Smooth muscle cell (in vitro differentiated cells): ENCODE measurements around the gene PRR19. TPM values are rescaled to one million over a fixed set of nuclear protein-coding genes. Genes with fewer than 3 reads are reported as not detected.

Experiments used
- DNase-seq: peaks from one replicate; lab custom pipeline; 2025; ENCODE audit not compliant: unreplicated experiment; lab: John Stamatoyannopoulos, UW
- H2AFZ ChIP-seq: fragments of 200-600 bp; sonication (generic); 2 replicates; pipeline ENCODE4 v1.6.0; 2016; ENCODE audit warnings: antibody characterized with exemption, low read depth, mild to moderate bottlenecking
- H3F3A ChIP-seq: fragments of 200-600 bp; sonication (generic); 2 replicates; pipeline ENCODE4 v1.6.0; 2017; ENCODE audit warnings: antibody characterized with exemption, low read depth
- H3K27ac ChIP-seq: fragments of 200-600 bp; sonication (generic); 2 replicates; pipeline ENCODE4 v1.5.1; 2016; ENCODE audit warnings: low read depth, mild to moderate bottlenecking
- H3K27me3 ChIP-seq: fragments of 200-600 bp; sonication (generic); 2 replicates; pipeline ENCODE4 v1.6.1; 2016; ENCODE audit warnings: low read depth, mild to moderate bottlenecking
- H3K36me3 ChIP-seq: fragments of 200-600 bp; sonication (generic); 2 replicates; pipeline ENCODE4 v1.5.1; 2016; ENCODE audit warnings: low read depth
- H3K4me1 ChIP-seq: fragments of 200-600 bp; sonication (generic); 2 replicates; pipeline ENCODE4 v1.5.1; 2016; ENCODE audit warnings: low read depth
- H3K4me2 ChIP-seq: fragments of 200-600 bp; sonication (generic); 2 replicates; pipeline ENCODE4 v1.6.0; 2016; ENCODE audit warnings: mild to moderate bottlenecking
- H3K4me3 ChIP-seq: fragments of 200-600 bp; sonication (generic); 2 replicates; pipeline ENCODE4 v1.5.1; 2016; ENCODE audit warnings: mild to moderate bottlenecking
- H3K79me2 ChIP-seq: fragments of 200-600 bp; sonication (generic); 2 replicates; pipeline ENCODE4 v1.6.0; 2016; ENCODE audit warnings: low read depth, mild to moderate bottlenecking
- H3K9ac ChIP-seq: fragments of 200-600 bp; sonication (generic); 2 replicates; pipeline ENCODE4 v1.6.0; 2016; ENCODE audit warnings: low read depth
- H3K9me3 ChIP-seq: fragments of 200-600 bp; sonication (generic); replicated peaks from 2 replicates; pipeline ENCODE4 v1.5.1; 2016; ENCODE audit warnings: low read depth
- H4K20me1 ChIP-seq: fragments of 200-600 bp; sonication (generic); 2 replicates; pipeline ENCODE4 v1.6.0; 2016; ENCODE audit warnings: low read depth
- WGBS: methylation state at CpG from one replicate; pipeline ENCODE4 v1.1.7; 2016; ENCODE audit warnings: low lambda C conversion rate; 5-methylcytosine and 5-hydroxymethylcytosine counted together
- polyA plus RNA-seq: library from polyadenylated mRNA; unstranded; fragments of >200 nt; fragmentation: Nextera tagmentation; extraction: Ambion mirVana; gene quantifications from 2 replicates; pipeline ENCODE4 v1.2.1, GENCODE V29; 2016
- total RNA-seq: library from RNA; depleted of rRNA; stranded (reverse); fragments of >200 nt; gene quantifications from 2 replicates; pipeline ENCODE4 v1.2.3, GENCODE V29; 2014
- TF ChIP-seq, protein P1 (sequence below): fragments of 200-600 bp; sonication (generic); IDR thresholded peaks from 2 replicates; pipeline ENCODE4 v1.5.1; 2017; ENCODE audit warnings: borderline replicate concordance, mild to moderate bottlenecking, antibody characterized with exemption; ENCODE audit not compliant: insufficient read depth, poor library complexity, severe bottlenecking

PRR19 gene
- total and polyA plus RNA-seq, 2 experiments from 2014 or later: 0.45 to 0.73 TPM

DNA sequence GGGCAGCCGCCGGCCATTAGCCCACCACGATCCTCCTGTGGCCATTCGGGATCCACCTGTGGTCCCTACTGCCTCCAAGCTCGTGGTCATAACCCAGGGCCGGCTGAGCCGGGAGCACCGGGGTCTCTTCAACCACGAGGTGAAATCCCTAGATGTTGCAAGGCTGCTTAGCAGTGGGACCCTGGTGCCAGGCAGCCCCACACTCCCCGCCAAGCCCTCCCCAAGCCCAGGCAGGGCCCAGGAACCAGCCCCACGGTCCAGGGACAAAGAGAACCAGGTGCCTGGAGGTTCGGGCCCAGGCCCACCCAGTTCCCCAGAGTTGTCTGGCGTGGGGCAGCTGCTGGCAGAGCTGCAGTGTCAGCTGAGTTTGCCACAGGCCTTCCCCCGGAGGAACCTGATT lies 7.8 kb downstream of the PRR19 start:
- Histone ChIP-seq H3K36me3 (no peaks in the 10 kb centered on the region), H3F3A (no peaks in the 10 kb centered on the region), H3K79me2 (no peaks in the 10 kb centered on the region), H3K27me3 (peaks cover 15% of the 10 kb centered on the region), H3K4me2 (no peak overlapping the region), H4K20me1 (no peaks in the 10 kb centered on the region), H2AFZ (no peak overlapping the region), H3K9me3 (no peaks in the 10 kb centered on the region), H3K4me1 (no peaks in the 10 kb centered on the region), H3K4me3 (no peak overlapping the region), H3K9ac (no peak overlapping the region), H3K27ac (no peak overlapping the region)
- 88% methylated on average over 14 of the region's 14 CpGs for WGBS
- TF ChIP-seq, protein P1, sequence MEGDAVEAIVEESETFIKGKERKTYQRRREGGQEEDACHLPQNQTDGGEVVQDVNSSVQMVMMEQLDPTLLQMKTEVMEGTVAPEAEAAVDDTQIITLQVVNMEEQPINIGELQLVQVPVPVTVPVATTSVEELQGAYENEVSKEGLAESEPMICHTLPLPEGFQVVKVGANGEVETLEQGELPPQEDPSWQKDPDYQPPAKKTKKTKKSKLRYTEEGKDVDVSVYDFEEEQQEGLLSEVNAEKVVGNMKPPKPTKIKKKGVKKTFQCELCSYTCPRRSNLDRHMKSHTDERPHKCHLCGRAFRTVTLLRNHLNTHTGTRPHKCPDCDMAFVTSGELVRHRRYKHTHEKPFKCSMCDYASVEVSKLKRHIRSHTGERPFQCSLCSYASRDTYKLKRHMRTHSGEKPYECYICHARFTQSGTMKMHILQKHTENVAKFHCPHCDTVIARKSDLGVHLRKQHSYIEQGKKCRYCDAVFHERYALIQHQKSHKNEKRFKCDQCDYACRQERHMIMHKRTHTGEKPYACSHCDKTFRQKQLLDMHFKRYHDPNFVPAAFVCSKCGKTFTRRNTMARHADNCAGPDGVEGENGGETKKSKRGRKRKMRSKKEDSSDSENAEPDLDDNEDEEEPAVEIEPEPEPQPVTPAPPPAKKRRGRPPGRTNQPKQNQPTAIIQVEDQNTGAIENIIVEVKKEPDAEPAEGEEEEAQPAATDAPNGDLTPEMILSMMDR: no peak
- DNase-seq: no peak

DNA sequence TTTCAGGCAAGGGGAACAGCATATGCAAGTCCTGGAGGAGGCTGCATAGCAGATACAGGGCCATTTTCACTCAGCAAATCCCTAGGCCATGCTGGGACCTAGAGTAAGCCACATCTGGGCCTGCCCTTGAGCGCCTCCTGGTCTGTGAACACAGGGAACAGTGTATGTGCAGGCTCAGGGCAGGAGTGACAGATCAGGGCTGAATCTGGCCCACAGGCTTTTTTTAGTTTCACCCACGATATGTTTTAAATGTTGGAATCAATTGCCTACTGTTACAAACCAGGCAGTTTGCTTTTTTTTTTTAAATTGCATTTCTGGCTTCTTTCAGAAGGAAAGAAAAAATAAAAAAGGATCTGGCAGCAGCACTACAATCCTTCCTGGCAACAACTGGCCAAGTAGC lies 9.7 kb downstream of the PRR19 start:
- TF ChIP-seq, protein P1: no peak
- no peak for DNase-seq
- H3K36me3 ChIP-seq: no peaks in the 10 kb centered on the region
- no peaks in the 10 kb centered on the region for H4K20me1 ChIP-seq
- no peaks in the 10 kb centered on the region for H3K9me3 ChIP-seq
- H3K9ac ChIP-seq: no peak overlapping the region
- no peaks in the 10 kb centered on the region for H3F3A ChIP-seq
- H3K79me2 ChIP-seq: no peaks in the 10 kb centered on the region
- H3K4me2 ChIP-seq: no peak overlapping the region
- H3K27me3 ChIP-seq: peaks cover 23% of the 10 kb centered on the region
- WGBS: 64% methylated on average over 2 of the region's 2 CpGs
- H3K4me3 ChIP-seq: no peak overlapping the region
- H2AFZ ChIP-seq: no peak overlapping the region
- H3K27ac ChIP-seq: no peak overlapping the region
- H3K4me1 ChIP-seq: no peaks in the 10 kb centered on the region

DNA sequence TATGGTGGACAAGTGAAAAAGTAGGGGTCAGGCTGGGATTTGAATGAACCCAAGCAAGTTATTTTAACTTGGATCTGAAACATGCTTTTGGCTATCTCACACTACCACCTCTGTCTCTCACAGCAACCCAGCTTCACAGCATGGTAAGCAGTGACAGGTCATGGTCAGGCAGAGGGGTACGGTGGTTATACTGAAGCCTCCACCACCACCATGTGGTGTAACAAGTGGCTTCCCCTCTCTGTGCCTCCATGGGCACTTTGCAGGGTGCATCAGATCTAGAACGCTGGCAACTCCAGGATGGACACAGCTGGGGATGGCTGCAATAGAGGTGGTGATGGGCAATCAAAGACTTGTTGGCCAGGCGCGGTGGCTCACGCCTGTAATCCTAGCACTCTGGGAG lies 10.4 kb downstream of the PRR19 start:
- Histone ChIP-seq H3K79me2 (no peaks in the 10 kb centered on the region), H4K20me1 (no peaks in the 10 kb centered on the region), H3F3A (no peaks in the 10 kb centered on the region), H3K27me3 (peaks cover 23% of the 10 kb centered on the region), H3K4me2 (no peak overlapping the region), H3K27ac (no peak overlapping the region), H3K4me1 (no peaks in the 10 kb centered on the region), H3K9me3 (no peaks in the 10 kb centered on the region), H2AFZ (no peak overlapping the region), H3K36me3 (no peaks in the 10 kb centered on the region), H3K9ac (no peak overlapping the region), H3K4me3 (no peak overlapping the region)
- DNase-seq: no peak
- TF ChIP-seq, protein P1: no peak
- 91% methylated on average over 5 of the region's 5 CpGs for WGBS

DNA sequence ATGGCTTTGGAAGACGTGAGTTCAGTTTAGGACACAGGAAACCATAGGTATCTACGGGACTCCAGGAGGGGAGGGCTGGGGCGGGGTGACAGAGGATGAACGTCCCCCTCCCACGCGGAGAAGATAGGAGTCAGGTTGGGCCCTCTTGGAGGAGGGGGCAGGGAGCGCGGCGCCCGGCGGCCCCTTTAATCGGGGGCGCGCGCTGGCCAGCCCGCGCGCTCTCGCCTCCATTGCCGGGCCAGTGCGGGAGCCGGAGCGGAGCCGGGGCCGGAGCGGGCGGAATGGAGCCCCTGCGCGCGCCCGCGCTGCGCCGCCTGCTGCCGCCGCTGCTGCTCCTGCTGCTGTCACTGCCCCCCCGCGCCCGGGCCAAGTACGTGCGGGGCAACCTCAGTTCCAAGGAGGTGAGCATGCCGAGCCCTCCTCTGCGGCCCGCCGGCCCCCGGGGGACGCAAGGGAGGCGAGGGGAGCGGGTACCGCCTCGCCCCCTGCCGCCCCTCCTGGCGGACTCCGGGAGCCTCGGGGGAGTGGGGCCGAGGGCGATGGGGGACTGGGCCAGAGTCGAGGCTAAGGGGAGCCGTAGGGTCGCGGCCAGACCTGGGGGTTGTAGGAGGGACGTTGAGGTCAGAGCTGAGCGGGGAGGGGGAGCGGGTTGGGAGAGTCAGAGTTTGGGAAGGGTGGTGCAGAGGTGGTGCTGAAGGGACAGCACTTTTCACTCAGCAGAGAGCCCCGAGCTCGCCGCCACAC lies 11.3 kb downstream of the PRR19 start, which contains the start of gene TMEM145:
TSS of gene TMEM145 (plus strand) at position 214 of the 744 bp plus-strand sequence. CDS start at position 282, 68 bp downstream.
- Histone ChIP-seq H3K9ac (no peak within 1 kb of the TSS), H3K79me2 (no peaks in the 10 kb centered on the region), H3K4me3 (peak within 1 kb of the TSS; percentile 66), H2AFZ (no peak within 1 kb of the TSS), H4K20me1 (no peaks in the 10 kb centered on the region), H3K9me3 (no peaks in the 10 kb centered on the region), H3K4me1 (no peaks in the 10 kb centered on the region), H3K27ac (no peak within 1 kb of the TSS), H3F3A (no peaks in the 10 kb centered on the region), H3K36me3 (no peaks in the 10 kb centered on the region), H3K4me2 (peak within 1 kb of the TSS; percentile 99), H3K27me3 (peaks cover 23% of the 10 kb centered on the region)
- WGBS: 1% methylated on average over 42 of the region's 67 CpGs
- DNase-seq: peak; percentile 25
- TF ChIP-seq, protein P1: no peak
